ENCODE data around the gene PTK7.

DNA sequence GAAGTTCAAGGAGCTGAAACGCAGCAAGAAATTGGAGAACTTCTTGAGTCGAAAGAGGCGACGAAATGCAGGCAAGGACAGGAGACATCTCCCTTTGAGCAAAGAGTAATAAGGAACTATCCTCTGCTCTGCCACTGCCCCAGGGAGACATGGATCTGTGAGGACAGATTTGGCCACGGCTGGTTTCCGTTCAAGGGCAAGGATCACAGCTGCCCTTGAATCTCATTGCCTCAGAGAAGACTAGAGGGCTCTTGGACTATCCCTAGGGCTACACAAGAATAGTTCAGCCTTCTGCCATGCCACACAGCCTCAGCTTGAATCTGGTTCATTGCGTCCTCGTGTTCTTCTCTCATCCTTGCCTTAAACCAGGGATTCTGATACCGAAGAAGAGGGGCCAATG lies 47.0 kb upstream of the PTK7 start:
- TF ChIP-seq, protein P1, sequence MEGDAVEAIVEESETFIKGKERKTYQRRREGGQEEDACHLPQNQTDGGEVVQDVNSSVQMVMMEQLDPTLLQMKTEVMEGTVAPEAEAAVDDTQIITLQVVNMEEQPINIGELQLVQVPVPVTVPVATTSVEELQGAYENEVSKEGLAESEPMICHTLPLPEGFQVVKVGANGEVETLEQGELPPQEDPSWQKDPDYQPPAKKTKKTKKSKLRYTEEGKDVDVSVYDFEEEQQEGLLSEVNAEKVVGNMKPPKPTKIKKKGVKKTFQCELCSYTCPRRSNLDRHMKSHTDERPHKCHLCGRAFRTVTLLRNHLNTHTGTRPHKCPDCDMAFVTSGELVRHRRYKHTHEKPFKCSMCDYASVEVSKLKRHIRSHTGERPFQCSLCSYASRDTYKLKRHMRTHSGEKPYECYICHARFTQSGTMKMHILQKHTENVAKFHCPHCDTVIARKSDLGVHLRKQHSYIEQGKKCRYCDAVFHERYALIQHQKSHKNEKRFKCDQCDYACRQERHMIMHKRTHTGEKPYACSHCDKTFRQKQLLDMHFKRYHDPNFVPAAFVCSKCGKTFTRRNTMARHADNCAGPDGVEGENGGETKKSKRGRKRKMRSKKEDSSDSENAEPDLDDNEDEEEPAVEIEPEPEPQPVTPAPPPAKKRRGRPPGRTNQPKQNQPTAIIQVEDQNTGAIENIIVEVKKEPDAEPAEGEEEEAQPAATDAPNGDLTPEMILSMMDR (IDR thresholded peaks at IDR 0.05) = no peak
- TF ChIP-seq EP300 (IDR thresholded peaks at IDR 0.05) = no peak
